ENCODE data around the gene INHA.

DNA sequence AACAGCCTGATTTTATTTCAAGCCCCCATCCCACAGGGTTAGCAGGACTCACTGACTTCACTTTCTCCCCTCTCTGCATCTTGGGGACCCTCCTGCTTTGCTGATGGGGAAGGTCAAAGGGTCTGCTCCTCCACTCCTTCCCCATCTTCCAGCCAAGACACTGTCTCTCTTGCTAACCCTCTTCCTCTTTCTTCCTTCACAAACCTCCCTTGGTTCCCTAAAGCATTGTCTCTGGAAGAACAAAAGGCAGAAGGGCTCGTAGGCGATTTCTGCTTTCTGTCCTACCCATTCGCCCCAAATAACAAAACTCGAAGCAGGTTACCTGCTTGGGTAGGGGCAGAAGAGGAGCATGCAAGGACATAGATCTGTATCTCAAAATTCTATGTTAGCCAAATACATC lies 49.8 kb downstream of the INHA start:
- TF ChIP-seq, protein P1, sequence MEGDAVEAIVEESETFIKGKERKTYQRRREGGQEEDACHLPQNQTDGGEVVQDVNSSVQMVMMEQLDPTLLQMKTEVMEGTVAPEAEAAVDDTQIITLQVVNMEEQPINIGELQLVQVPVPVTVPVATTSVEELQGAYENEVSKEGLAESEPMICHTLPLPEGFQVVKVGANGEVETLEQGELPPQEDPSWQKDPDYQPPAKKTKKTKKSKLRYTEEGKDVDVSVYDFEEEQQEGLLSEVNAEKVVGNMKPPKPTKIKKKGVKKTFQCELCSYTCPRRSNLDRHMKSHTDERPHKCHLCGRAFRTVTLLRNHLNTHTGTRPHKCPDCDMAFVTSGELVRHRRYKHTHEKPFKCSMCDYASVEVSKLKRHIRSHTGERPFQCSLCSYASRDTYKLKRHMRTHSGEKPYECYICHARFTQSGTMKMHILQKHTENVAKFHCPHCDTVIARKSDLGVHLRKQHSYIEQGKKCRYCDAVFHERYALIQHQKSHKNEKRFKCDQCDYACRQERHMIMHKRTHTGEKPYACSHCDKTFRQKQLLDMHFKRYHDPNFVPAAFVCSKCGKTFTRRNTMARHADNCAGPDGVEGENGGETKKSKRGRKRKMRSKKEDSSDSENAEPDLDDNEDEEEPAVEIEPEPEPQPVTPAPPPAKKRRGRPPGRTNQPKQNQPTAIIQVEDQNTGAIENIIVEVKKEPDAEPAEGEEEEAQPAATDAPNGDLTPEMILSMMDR (IDR thresholded peaks at IDR 0.05), result no peak
- no peak for TF ChIP-seq POLR2A (IDR thresholded peaks at IDR 0.05)

Data from Peyer's patch (tissue), 4 donors.